ENCODE measurements around the gene LY6G6F.

DNA sequence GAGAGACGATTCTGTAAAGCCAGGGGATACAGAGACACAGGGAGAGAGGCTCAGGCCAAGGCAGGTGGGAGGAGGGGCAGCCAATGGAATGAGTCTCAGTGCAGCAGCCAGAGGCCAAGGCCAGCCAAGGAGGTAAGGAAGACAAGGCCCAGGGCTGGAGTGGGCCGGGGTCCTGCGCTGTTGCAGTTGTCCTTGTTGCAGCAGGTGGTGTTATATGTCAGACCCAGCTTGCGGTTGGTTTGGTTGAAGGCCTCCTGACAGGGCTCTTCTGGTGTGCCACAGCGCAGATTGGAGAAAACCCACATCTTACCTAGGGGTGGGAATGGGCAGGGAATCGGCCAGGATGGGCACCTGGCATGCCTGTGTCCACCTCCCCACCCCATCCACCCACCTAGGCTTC, 12.3 kb downstream of the LY6G6F start:
- TF ChIP-seq FOXM1 (IDR thresholded peaks at IDR 0.05; ENCODE audit: borderline replicate concordance) (no peak), FOXK2 (IDR thresholded peaks at IDR 0.05) (no peak)
- TF ChIP-seq, protein P1, sequence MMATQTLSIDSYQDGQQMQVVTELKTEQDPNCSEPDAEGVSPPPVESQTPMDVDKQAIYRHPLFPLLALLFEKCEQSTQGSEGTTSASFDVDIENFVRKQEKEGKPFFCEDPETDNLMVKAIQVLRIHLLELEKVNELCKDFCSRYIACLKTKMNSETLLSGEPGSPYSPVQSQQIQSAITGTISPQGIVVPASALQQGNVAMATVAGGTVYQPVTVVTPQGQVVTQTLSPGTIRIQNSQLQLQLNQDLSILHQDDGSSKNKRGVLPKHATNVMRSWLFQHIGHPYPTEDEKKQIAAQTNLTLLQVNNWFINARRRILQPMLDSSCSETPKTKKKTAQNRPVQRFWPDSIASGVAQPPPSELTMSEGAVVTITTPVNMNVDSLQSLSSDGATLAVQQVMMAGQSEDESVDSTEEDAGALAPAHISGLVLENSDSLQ (IDR thresholded peaks at IDR 0.05), result no peak

Measured in HEK293T (cell line).